GM18868 (cell line): Measurements from ENCODE around the gene SLC13A1.
"Not testable (repeated sequence)": the region's sequence is repeated elsewhere in the genome, so short reads cannot be mapped to it uniquely, and the experiment has no call there.

ENCODE experiments used
- ATAC-seq: cut with Tn5 transposase; IDR thresholded peaks from one replicate; pipeline ENCODE4 v1.9.1; 2021; ENCODE audit warnings: mild to moderate bottlenecking, moderate library complexity; ENCODE audit not compliant: unreplicated experiment

The SLC13A1 gene

GRCh38 chr7:123199883-123200282 is at the start of gene SLC13A1:
Gene SLC13A1 (minus strand): TSS chr7:123199969. CDS start chr7:123199946, 23 bp downstream.
- no peak for ATAC-seq

GRCh38 chr7:123244768-123245167 is 45.0 kb upstream of the SLC13A1 start:
- no peak for ATAC-seq

GRCh38 chr7:123242467-123243092 is 42.8 kb upstream of the SLC13A1 start:
- ATAC-seq = no peak

- ATAC-seq = no peak
Observed at GRCh38 chr7:123241809-123242208, 42.0 kb upstream of the SLC13A1 start.

- ATAC-seq = no peak
Observed at GRCh38 chr7:123231021-123232000, 31.5 kb upstream of the SLC13A1 start.

GRCh38 chr7:123230603-123231002 is 30.8 kb upstream of the SLC13A1 start:
- ATAC-seq = no peak

- no peak for ATAC-seq
Observed at GRCh38 chr7:123230147-123230546, 30.4 kb upstream of the SLC13A1 start.

GRCh38 chr7:123229426-123229825 is 29.7 kb upstream of the SLC13A1 start:
- ATAC-seq = no peak

- not testable (repeated sequence) for ATAC-seq
Observed at GRCh38 chr7:123227666-123228065, 27.9 kb upstream of the SLC13A1 start.

GRCh38 chr7:123220396-123220795 is 20.6 kb upstream of the SLC13A1 start:
- ATAC-seq = no peak

GRCh38 chr7:123218866-123219265 is 19.1 kb upstream of the SLC13A1 start:
- ATAC-seq = no peak

GRCh38 chr7:123216825-123217224 is 17.1 kb upstream of the SLC13A1 start:
- ATAC-seq = no peak

- ATAC-seq = no peak
Observed at GRCh38 chr7:123215350-123215749, 15.6 kb upstream of the SLC13A1 start.

- peak; percentile 88 for ATAC-seq
Observed at GRCh38 chr7:123211545-123211944, 11.8 kb upstream of the SLC13A1 start.

GRCh38 chr7:123210986-123211385 is 11.2 kb upstream of the SLC13A1 start:
- peak; percentile 23 for ATAC-seq

GRCh38 chr7:123209786-123210185 is 10.0 kb upstream of the SLC13A1 start:
- no peak for ATAC-seq

GRCh38 chr7:123208793-123209192 is 9.0 kb upstream of the SLC13A1 start:
- ATAC-seq = no peak

GRCh38 chr7:123204206-123204835 is 4.6 kb upstream of the SLC13A1 start:
- ATAC-seq = peak; percentile 41

- no peak for ATAC-seq
Observed at GRCh38 chr7:123201901-123202300, 2.1 kb upstream of the SLC13A1 start.

GRCh38 chr7:123198668-123199652 is 809 bp downstream of the SLC13A1 start:
- no peak for ATAC-seq
